Ishikawa (cell line): ENCODE data around the gene ASTN2.

Experiments
- CEBPB ChIP-seq: IDR thresholded peaks from 2 replicates; pipeline ENCODE4 v1.6.1; 2012
- CREB1 ChIP-seq: IDR thresholded peaks from 2 replicates; pipeline ENCODE4 v1.6.1; 2012; ENCODE audit warnings: low read depth
- EGR1 ChIP-seq: IDR thresholded peaks from 2 replicates; pipeline ENCODE4 v1.6.1; 2012
- EP300 ChIP-seq: IDR thresholded peaks from 2 replicates; pipeline ENCODE4 v1.6.1; 2012; ENCODE audit warnings: borderline replicate concordance
- FOXM1 ChIP-seq: IDR thresholded peaks from 2 replicates; pipeline ENCODE4 v1.6.1; 2012; ENCODE audit warnings: low read depth, borderline replicate concordance
- MAX ChIP-seq: IDR thresholded peaks from 2 replicates; pipeline ENCODE4 v1.6.1; 2012
- NFIC ChIP-seq: IDR thresholded peaks from 2 replicates; pipeline ENCODE4 v1.6.1; 2012
- RAD21 ChIP-seq: IDR thresholded peaks from 2 replicates; pipeline ENCODE4 v1.6.1; 2012; ENCODE audit warnings: low read depth
- REST ChIP-seq: IDR thresholded peaks from 2 replicates; pipeline ENCODE4 v1.6.1; 2012; ENCODE audit warnings: low read depth, mild to moderate bottlenecking
- TAF1 ChIP-seq: IDR thresholded peaks from 2 replicates; pipeline ENCODE4 v1.6.1; 2012; ENCODE audit warnings: low read depth, mild to moderate bottlenecking
- TCF12 ChIP-seq: IDR thresholded peaks from 2 replicates; pipeline ENCODE4 v1.6.1; 2012; ENCODE audit warnings: low read depth
- TEAD4 ChIP-seq: IDR thresholded peaks from 2 replicates; pipeline ENCODE4 v1.6.1; 2012
- USF1 ChIP-seq: IDR thresholded peaks from 2 replicates; pipeline ENCODE4 v1.6.1; 2012
- YY1 ChIP-seq: IDR thresholded peaks from 2 replicates; pipeline ENCODE4 v1.6.1; 2012; ENCODE audit warnings: low read depth
- ZBTB7A ChIP-seq: IDR thresholded peaks from 2 replicates; pipeline ENCODE4 v1.6.1; 2012; ENCODE audit warnings: low read depth

ASTN2 gene

GRCh38 chr9:116555556-116556155, 859.2 kb downstream of the ASTN2 start:
- no peak for TF ChIP-seq USF1
- no peak for TF ChIP-seq CREB1
- no peak for TF ChIP-seq ZBTB7A
- no peak for TF ChIP-seq REST
- no peak for TF ChIP-seq EP300
- no peak for TF ChIP-seq CEBPB
- TF ChIP-seq RAD21: no peak
- no peak for TF ChIP-seq MAX
- TF ChIP-seq YY1: no peak
- TF ChIP-seq TAF1: no peak
- no peak for TF ChIP-seq FOXM1
- TF ChIP-seq NFIC: no peak

GRCh38 chr9:116555119-116555518, 859.7 kb downstream of the ASTN2 start:
- TF ChIP-seq CREB1 (no peak), REST (no peak)

GRCh38 chr9:116550696-116551436, 864.0 kb downstream of the ASTN2 start:
- TF ChIP-seq NFIC (no peak), REST (no peak), CREB1 (no peak), YY1 (no peak), CEBPB (no peak), EGR1 (no peak)

GRCh38 chr9:116549786-116550660, 864.8 kb downstream of the ASTN2 start:
- no peak for TF ChIP-seq USF1
- no peak for TF ChIP-seq EP300
- TF ChIP-seq MAX: no peak
- no peak for TF ChIP-seq TCF12
- no peak for TF ChIP-seq ZBTB7A
- no peak for TF ChIP-seq FOXM1
- no peak for TF ChIP-seq REST
- no peak for TF ChIP-seq CREB1
- TF ChIP-seq NFIC: no peak
- no peak for TF ChIP-seq TEAD4
- no peak for TF ChIP-seq CEBPB
- no peak for TF ChIP-seq YY1
- TF ChIP-seq TAF1: no peak
- no peak for TF ChIP-seq RAD21
- no peak for TF ChIP-seq EGR1
